Stimulated activated CD4-positive, alpha-beta T cell treated with anti-CD3 and anti-CD28 coated beads, Interleukin-4, amount 100 ng/mL, for 48 hours (primary cell): ENCODE measurements around the gene MROH8.

Source experiments
- DNase-seq, 2 donors: peaks; one replicate each; pipeline ENCODE4 v3.0.0-alpha.2; 2020; ENCODE audit warnings: low read depth in 2 of 2

The MROH8 gene

DNA sequence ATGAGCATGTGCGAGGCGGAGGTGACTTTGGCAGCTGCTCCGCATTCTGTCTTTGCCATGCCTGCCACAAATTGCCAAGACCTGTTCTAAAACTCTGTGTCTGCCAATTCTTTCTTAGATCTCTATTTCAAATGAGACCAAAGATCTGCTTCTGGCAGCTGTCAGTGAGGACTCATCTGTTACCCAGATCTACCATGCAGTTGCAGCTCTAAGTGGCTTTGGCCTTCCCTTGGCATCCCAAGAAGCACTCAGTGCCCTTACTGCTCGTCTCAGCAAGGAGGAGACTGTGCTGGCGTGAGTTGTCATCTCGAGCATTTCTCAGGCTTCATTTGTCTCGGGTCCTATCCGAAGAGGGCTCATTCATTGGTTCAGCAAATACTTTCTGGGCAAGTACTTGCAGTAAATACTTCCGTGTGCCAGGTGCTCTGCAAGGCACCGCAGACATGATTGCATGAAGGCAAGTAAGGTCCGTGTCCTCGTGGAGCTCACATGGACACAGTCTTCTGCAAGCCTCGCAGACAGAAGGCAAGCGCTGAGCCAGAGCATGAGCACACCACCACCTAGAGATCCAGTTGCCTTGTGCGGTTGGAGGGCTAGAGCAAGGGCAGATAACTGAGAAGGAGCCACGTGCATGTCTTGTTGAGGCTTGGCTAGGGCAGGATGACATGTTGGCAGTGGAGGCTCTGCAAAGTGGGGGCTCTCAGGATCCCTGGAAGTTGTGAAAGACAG is 19.7 kb upstream of the MROH8 start:
- DNase-seq, result no peak

DNA sequence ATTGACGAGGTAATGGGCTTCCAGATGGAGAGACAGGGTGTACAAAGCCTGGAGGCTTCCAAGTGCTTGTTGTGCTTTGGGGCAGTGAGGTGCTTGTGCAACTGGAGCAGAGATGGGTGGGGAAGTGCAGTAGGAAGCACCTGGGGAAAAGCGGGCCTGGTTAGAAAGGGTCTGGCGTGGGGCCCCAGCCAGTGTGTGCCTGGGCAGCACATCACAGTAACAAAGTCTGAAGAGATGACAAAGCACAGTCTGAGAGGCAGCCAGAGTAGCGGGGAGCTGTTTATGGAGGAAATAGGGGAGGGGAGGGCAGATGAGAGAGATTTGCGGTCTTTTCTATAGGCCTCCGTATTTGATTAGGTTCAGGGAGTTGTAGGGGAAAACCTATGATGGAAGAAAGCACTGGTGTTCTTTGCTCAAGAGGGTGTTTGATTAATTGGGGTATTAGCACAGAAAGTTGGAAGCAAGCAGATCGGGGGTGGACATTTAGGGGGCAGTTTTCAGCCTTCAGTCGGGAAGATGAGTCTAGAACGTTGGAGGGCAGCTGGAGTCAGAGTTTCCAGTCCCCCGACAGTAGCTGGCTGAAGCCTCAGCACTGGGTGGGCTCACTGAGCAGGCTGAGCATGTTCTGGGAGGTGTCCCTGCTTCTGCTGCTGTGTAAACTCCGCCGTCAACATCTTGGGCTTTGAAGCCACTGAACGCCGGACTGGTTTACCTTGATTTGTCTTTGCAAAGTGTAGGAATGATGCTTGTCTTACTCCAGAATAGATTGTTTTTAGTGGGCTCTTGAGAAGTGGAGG is 15.5 kb upstream of the MROH8 start:
- DNase-seq, result no peak

DNA sequence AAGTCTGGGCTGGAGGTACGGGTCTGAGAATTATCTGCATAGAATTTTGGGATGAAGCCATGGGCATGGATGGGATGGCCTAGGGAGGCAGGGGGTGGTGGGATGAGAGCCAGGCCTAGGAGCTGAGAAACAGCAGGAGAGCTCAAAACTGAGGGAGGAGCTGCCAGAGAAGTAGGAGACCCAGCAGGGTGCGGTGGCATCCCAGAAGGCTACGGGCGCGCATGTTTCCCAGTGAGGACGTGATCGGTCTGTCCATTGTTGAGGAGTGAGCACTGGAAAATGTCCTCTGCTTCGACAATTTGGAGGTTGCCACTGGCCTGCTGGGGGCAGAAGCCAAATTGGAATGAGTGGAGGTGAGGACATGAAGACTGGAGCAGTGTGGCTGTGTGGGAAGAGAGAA is 14.5 kb upstream of the MROH8 start:
- DNase-seq, result no peak

DNA sequence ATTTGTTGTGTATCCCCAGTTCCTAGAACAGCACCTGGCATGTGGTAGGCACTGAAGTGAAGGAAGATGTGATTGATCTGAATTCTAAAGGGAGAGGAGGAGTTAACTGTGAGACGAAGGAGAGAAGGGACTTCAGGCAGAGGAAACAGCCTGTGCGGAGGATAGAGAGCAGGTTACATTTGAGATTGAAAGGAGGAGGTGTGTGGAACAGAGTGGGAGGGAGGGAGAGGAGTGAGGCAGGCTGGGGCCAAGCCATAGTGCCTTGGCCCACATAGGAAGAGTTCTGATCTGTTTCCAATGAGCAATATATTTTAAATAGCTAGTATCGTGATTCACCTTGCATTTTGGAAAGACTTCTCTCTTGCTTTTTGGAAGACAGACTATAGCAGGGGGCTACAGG is 13.9 kb upstream of the MROH8 start:
- DNase-seq, result no peak

DNA sequence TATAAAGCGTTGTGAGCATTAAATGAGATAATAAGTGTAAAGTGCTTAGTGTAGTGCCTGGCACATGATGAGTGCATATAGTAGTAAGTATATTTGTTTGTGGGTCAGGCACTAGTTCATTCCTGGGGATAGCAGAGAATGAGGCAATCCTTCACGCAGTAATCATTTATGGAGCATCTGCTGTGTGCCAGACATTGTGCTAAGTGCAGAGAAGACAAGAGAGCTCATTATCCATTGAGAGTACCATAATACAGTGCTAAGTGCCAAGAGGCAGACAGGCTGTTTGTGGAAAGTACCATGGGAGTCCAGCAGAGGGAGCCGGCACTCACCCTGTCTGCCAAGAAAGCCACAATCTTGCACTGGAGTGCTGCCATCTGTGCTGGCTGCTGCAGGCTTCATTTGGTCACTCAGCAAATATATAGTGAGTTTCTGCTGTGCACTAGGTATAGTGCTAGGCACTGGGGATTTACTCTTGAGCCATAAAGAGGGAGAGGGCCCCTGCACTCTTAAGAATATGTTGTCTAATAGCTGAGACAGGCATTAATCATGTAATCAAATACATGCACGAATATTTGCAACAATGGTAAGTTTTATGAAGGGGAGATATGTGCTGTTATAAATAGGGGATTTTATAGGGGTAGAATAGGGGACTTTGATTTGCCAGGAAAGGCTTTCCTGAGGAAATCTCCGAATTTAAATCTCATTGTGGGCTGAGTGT is 12.9 kb upstream of the MROH8 start:
- DNase-seq, result peak; percentile 60 to 61

GRCh38 chr20:37190354-37191112 is 11.2 kb upstream of the MROH8 start:
- no peak for DNase-seq

DNA sequence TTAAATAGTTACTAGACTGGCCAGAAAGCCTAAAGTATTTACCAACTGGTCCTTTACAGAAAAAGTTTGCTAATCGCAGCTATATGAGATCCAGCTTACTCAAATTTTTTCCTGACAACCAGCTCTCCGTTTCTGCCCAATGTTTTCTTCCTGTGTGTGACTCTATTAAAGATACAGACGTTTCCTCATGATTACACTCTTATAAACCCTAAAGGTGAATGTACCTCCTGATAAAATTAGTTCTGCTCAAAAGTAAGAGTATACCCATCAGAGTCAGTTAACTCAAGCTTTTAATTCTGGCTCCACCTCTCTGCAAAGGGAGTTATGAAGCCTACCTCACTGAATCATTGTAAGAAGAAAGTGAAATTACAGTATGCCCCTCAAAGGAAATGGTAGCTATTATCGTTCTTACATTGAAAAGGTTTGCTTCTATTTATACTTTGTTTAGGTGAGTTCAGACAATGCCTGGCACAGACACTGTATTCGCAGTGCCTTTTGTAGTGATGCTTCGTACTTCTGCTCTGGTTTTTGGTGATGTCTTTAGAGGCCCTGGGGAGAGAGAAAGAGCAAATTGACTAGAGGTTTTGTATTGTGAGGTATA is 10.2 kb upstream of the MROH8 start:
- no peak for DNase-seq

DNA sequence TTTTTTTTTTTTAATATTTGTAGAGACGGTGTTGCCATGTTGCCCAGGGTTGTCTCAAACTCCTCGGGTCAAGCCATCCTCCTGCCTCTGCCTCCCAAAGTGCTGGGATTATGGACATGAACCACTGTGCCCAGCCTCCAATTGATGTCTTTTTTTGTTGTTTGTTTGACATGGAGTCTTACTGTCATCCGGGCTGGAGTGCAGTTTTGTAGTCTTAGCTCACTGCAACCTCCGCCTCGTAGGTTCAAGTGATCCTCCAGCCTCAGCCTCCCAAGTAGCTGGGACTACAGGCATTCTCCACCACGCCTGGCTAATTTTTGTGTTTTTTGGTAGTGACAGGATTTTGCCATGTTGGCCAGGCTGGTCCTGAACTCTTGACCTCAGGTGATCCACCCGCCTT is 9.4 kb upstream of the MROH8 start:
- no peak for DNase-seq

- no peak for DNase-seq
Measured at GRCh38 chr20:37185686-37186085, 6.3 kb upstream of the MROH8 start.

GRCh38 chr20:37179683-37180524 is 556 bp upstream of the MROH8 start:
- no peak for DNase-seq

- DNase-seq, result no peak
Measured at GRCh38 chr20:37172836-37173235, 6.5 kb downstream of the MROH8 start.

DNA sequence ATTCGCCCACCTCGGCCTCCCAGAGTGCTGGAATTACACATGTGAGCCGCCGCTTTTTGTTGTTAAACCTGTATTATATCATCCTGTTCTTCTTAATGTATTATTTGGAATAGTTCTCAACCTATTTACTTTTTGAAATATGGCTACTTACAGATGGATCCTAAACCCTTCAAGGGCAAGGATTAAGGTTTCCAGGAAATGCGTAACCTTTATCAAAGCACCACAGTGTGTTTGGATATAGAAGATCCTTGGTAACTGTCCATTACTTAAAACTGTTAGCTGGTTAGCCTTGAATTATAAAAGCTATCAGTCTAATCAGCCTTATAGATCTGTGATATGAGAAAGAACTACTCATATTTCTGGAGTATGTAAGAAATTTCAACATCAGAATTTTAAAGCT is 12.5 kb downstream of the MROH8 start:
- DNase-seq, result no peak

DNA sequence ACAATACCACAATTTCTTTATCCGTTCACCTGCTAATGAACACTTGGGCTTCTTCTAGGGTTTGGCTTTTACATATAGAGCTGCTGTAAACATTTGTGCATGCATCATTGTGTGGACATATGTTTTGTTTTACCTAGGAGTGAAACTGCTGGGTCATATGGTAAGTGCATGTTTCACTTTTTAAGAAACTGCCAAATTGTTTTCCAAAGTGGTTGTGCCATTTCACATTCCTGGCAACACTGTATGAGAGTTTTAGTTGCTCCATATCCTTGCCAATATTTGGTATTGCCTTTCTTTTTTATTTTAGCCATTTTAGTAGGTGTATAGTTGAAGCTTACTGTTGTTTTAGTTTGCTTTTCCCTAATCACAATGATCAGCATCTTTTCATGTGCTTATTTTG is 14.3 kb downstream of the MROH8 start:
- DNase-seq, result no peak

- DNase-seq, result no peak
Measured at GRCh38 chr20:37163832-37164554, 15.4 kb downstream of the MROH8 start.

- DNase-seq, result no peak
Measured at GRCh38 chr20:37162646-37163045, 16.7 kb downstream of the MROH8 start.

- no peak for DNase-seq
Measured at GRCh38 chr20:37161830-37162549, 17.4 kb downstream of the MROH8 start.

- no peak for DNase-seq
Measured at GRCh38 chr20:37160683-37161082, 18.7 kb downstream of the MROH8 start.

DNA sequence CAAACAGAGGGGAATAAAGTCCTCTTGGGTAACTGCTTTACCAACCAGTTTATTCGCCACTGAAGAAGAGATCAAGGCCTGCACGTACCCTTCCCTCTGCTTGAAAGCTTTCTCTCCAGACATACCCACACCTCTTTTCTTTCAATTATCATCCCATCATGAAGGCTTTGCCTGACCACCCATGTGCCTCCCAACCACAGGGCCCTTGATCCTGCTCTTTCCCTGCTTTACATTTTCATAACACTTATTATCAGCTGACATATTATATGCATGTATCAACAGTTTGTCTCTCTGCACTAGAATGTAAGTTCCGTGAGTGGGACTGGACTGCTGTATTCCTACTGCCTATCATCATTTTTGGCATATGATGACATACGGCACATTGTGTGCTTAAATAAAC is 21.1 kb downstream of the MROH8 start:
- DNase-seq, result no peak

GRCh38 chr20:37155987-37156386 is 23.4 kb downstream of the MROH8 start:
- DNase-seq, result no peak
